ENCODE measurements around the gene KCP.

Gene KCP

GRCh38 chr7:128833148-128833945, 77.2 kb downstream of the KCP start:
- H3K27ac ChIP-seq = no peak overlapping the region
- no peak for DNase-seq (ENCODE audit: low read depth, low spot score)

- DNase-seq (ENCODE audit: low read depth, low spot score) = no peak
- no peak overlapping the region for H3K27ac ChIP-seq
Measured at GRCh38 chr7:128832880-128833147, 77.7 kb downstream of the KCP start.

GRCh38 chr7:128831994-128832879, 78.3 kb downstream of the KCP start:
- DNase-seq (ENCODE audit: low read depth, low spot score) = no peak
- no peak overlapping the region for H3K27ac ChIP-seq

GRCh38 chr7:128831178-128831993, 79.1 kb downstream of the KCP start:
- no peak overlapping the region for H3K27ac ChIP-seq
- DNase-seq (ENCODE audit: low read depth, low spot score) = no peak

- DNase-seq (ENCODE audit: low read depth, low spot score) = no peak
- no peak within 1 kb of the TSS for H3K27ac ChIP-seq
Measured at GRCh38 chr7:128830231-128831177, 80.0 kb downstream of the KCP start, which contains the start of gene FLNC. Gene FLNC, plus strand, starts transcription at chr7:128830406. Its CDS starts 232 bp downstream, at chr7:128830638.

GRCh38 chr7:128829391-128830166, 80.9 kb downstream of the KCP start:
- no peak overlapping the region for H3K27ac ChIP-seq

GRCh38 chr7:128827971-128828711, 82.4 kb downstream of the KCP start:
- H3K27ac ChIP-seq = no peak overlapping the region
- DNase-seq (ENCODE audit: low read depth, low spot score) = no peak

More at GRCh38 chr7:128829391-128830166, 80.9 kb downstream of the KCP start:
- no peak for DNase-seq (ENCODE audit: low read depth, low spot score)

GRCh38 chr7:128827248-128827958, 83.1 kb downstream of the KCP start:
- no peak overlapping the region for H3K27ac ChIP-seq
- DNase-seq (ENCODE audit: low read depth, low spot score) = no peak

- H3K27ac ChIP-seq = no peak overlapping the region
- DNase-seq (ENCODE audit: low read depth, low spot score) = no peak
Measured at GRCh38 chr7:128826916-128827247, 83.6 kb downstream of the KCP start.
